GM21528 (cell line): ENCODE measurements around the gene CHRNA4.
"Not testable (repeated sequence)": the region's sequence is repeated elsewhere in the genome, so short reads cannot be mapped to it uniquely, and the experiment has no call there.

ENCODE experiments used
- ATAC-seq: cut with Tn5 transposase; IDR thresholded peaks from one replicate; pipeline ENCODE4 v1.9.1; 2021; ENCODE audit warnings: mild to moderate bottlenecking, moderate library complexity; ENCODE audit not compliant: unreplicated experiment, low FRiP score

CHRNA4 gene

DNA sequence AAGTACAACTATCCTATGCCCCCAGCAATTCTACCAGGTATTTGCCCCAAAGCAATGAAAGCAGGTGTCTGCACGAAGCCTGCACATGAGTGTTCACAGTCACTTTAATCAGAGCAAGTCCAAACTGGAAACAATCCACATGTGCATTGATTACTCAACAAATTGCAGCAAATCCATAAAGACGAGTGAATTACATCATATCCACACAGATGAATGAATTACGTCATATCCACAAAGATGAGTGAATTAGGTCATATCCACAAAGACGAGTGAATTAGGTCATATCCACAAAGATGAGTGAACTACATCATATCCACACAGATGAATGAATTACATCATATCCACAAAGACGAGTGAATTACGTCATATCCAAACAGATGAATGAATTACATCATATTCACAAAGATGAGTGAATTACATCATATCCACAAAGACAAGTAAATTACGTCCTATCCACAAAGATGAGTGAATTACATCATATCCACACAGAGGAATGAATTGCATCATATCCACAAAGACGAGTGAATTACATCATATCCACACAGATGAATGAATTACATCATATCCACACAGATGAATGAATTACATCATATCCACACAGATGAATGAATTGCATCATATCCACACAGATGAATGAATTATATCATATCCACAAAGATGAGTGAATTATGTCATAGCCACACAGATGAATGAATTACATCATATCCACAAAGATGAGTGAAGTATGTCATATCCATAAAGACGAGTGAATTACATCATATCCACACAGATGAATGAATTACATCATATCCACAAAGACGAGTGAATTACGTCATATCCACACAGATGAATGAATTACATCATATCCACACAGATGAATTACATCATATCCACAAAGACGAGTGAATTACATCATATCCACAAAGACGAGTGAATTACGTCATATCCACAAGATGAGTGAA lies 21.7 kb downstream of the CHRNA4 start:
- not testable (repeated sequence) for ATAC-seq

DNA sequence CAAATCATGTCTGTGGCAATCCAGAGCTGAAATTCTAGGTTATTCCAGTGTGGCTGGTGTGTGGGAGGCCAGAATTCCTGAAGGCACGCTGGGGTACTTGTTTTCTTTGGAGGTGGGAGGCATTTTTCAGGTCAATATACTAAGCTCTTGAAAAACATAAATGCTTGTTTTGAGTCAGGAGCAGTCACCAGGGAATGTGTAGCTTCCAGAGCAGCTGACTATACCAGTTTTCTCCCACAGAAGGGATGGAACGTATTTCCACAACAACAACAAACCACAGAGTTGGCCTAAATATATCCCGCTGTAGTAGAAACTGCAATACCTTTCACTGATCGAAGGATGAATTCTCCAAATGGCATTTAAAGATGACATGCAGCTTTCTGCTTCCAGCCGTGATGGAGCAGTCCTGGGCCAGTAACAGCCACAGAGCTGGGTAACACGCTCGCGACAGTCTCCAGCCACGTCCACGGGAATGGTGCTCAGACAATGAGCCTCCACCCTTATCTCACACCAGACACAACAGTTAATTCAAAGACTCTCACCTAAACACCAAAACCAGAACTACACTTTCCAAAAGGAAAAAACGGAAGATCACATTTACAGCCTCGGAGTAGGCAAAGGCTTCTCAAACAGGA lies 23.2 kb downstream of the CHRNA4 start:
- no peak for ATAC-seq

DNA sequence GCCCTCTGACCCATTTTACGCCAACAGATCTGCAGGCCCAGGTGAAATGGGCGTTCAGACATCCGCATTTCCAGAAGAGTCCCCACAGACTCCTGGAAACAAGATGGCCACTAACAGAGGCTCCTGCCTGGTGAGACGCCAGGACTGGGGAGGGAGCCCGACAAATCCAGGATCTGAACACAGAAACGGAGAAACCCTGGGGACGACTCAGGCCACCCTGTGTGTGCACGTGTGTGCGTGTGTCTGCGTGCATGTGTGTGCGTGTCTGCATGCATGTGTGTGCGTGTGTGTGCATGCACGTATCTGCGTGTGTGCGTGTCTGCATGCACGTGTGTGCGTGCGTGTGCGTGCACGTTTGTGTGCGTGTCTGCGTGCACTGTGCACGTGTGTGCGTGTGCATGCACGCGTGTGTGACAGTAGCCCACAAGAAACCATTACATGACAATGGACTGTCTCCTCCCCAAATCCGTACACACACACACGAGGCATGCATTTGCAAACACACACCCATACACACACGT lies 24.9 kb downstream of the CHRNA4 start:
- no peak for ATAC-seq

DNA sequence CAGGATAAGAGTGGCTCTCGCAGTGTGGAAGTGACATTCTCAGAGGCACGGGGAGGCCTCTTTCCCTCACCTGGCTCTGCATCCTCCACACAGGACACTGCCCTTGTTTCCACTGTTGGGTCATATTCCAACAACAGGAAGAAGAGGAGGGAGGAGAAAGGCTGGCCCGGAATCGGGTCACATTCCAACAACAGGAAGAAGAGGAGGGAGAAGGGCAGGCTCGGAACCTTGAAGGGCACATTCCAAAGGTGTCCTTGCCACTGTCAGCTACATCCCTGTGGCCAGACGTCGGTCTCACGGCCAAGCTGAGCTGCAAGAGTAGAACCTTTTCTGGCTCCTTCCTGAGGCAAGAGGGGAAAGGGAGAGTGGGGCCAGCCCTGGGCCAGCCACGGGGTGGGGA lies 25.4 kb downstream of the CHRNA4 start:
- no peak for ATAC-seq

DNA sequence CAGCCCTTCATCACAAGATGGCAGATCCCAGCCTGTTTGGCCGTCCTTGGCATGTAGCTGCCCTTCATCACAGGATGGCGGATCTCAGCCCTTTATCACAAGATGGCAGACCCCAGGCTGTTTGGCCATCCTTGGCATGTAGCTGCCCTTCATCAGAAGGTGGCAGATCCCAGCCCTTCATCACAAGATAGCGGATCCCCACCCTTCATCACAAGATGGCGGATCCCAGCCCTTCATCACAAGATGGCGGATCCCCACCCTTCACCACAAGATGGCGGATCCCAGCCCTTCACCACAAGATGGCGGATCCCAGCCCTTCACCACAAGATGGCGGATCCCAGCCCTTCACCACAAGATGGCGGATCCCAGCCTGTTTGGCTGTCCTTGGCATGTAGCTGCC lies 26.1 kb downstream of the CHRNA4 start:
- not testable (repeated sequence) for ATAC-seq

GRCh38 chr20:63334356-63334755 lies 26.8 kb downstream of the CHRNA4 start:
- no peak for ATAC-seq

- no peak for ATAC-seq
Observed at GRCh38 chr20:63333241-63333836, 27.8 kb downstream of the CHRNA4 start.

DNA sequence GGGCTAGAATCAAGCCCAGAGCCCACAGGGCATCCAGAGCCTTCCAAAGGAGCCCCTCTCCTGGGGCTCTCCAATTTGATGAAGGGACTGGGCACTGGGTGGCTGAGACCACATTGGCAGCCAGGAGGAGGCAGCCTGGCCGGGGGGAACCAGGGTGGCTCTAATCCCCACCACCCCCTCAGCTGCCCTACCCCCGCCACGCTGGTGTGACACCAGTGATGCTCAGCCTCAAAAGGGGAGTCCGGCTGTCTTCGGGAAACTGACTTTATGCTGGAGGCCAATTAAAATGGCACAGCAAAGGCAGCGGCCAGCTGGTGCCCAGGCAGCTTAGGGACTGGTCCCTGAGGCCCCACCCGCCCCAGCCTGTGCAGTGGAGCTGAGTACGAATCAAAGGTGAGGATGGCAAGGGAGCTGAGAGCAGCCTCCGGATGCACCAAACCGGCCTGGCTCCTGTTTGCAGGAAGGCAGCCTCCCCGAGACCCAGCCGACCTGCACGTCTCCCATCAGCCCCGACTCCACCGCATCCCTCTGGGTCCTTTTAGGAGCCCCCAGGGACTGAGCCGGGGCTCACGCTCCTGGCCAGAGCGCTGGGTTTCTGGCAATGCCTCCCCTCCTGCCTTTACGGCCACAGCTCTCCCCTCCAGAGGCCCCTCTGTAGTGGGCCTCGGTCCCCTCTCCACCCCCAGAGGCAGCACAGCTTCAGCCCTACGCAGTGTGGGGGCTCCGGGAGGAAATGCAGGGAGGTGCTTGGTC lies 28.5 kb downstream of the CHRNA4 start:
- ATAC-seq, result no peak

DNA sequence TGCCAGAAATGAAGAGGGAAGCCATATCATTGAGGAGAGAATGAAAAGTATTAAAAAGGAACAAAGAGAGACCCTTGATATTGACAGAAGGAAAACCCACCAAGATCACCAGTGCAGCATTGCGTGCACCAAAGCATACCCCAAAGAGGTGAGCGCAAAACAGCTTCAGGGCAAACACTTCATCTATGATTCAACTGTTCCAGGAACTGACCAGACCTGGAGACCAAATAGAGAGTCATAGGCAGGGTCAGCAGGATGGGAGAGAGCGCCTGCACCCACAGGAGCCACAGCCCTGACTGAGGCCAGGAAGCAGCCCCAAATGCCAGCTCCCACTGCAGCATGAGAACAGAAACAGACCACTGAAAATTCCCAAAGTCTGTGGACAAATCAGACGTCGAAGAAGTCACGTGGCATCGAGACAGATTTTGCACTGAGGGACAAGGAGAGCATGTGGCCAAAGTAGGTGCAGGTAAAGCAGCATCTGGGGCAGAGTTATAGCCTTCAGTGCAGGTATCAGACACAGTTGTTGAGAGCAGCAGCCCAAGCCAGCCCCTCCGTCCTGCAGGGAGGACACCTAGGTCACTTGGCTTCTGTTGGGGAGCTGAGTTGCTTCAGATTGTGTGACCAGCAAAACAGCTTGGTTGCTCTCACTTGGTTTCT lies 29.3 kb downstream of the CHRNA4 start:
- no peak for ATAC-seq

- no peak for ATAC-seq
Observed at GRCh38 chr20:63330940-63331339, 30.2 kb downstream of the CHRNA4 start.

DNA sequence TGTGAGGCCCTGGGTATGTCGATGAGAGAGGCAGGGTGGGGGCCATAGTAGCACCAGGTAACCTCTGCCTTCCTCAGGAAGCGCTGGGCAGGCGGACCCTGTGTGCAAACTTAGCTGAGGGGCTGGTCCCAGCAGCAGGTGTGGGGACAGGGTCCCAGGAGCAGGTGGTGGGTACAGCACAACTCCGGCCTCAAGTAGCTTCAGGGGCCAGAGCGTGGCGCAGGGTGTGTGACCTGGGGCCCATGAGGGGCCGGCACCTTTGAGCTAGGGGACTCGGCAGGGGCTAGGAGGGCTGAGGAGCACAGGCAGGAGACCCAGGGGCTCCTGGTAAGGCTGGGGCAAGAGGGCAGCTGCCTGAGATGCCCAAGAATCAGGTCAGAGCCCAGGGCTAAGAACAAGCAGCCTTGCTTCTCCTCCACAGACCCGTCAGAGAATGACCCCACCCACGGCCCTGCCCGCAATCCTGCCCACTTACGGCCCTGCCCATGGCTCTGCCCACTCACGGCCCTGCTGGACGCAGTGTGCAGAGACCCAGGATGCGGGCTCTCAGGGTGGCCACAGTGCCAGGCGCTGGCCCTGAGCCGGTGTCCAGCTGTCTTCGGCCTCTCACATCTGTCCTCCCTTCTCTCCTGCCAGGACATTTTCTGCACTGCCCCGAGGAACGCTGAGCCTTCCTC lies 30.9 kb downstream of the CHRNA4 start:
- no peak for ATAC-seq

DNA sequence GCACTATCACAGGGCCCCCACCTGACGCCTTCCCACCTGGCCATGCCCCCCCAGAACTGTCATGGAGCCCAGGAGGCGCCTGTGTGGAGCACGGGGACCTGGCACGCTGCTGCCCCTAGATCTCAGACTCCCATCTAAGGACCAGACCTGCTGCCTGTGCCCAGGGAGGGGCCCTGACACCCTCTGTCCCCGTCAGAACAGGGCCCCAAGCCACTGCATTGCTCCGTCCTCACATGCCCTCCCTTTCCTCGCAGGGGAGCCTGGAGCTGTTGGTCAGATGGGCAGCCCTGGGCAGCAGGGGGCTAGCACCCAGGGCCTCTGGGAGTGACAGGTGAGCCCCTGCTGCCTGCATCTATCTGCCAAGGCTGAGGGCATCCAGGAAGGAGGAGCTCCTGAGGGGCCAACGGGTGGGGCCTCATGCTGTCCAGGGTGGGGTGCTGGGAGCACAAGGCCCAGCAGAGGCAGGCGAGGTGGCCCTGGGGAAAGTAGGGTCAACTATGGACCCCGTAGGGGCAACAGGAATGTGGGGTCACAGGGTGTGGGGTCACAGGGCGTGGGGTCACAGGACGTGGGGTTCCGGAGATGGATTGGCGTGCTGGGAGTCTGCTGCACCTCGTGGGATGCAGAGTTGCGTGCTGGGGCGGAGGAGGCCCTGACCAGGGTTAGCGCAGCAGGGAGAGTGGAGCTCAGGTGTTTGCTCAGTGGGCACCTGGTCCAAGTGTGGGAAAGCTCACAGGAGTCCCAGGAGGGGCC lies 31.6 kb downstream of the CHRNA4 start:
- ATAC-seq, result no peak

DNA sequence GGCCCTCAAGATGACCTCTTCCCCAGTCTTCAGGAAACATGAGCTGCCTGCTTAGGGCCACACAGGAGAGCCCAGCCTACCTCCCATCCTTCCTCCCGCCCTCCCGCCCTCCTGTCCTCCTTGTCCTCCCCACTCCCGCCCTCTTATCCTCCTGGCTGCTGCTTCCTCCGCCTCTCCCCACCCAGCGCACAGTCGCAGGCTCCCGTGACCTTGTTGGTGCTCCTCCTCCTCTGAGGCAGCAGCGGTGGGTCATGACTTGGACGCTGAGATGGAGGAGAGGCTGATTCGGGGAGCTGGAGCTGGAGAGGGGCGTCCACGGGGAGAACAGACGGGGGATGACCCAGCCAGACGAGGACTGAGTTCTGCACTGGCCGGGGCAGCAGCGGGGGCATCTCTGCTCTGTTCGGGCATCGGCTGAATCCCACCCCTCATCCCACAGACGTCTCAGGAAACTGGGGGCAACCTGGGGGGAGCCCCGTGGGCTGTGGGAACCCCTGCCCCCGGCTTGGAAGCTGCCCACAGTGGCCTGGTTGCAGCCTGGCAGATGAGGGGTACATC lies 32.4 kb downstream of the CHRNA4 start:
- ATAC-seq, result no peak

DNA sequence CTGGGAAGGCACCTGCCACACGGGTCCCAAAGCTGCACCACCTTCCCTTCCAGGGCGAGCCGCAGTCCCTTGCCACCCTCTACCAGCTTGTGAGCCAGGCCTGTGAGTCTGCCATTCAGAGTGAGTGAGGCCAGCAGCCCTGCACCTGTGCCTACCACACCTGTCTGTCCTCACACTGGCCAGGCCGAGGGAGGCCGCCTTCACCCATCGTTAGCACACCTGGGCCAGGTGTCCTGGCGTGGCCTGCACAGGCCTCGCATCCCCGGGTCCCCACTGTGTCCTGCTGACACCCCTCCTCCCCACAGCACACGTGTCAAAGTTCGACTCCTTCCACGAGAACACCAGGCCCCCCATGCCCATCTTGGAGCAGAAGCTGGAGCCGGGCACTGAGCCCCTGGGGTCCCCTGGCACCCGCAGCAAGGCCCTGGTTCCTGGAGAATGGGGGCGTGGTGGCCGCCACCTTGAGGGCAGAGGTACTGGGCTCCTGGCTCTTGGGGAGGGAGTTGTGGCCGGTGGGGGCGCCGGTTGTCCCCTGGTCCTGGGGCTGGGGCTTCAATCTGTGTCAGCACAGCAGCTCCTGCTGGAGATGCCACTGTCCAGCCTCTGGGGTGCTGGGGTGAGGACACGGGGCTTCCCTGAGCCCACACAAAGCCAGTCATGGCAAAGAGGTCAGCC lies 33.0 kb downstream of the CHRNA4 start:
- no peak for ATAC-seq

DNA sequence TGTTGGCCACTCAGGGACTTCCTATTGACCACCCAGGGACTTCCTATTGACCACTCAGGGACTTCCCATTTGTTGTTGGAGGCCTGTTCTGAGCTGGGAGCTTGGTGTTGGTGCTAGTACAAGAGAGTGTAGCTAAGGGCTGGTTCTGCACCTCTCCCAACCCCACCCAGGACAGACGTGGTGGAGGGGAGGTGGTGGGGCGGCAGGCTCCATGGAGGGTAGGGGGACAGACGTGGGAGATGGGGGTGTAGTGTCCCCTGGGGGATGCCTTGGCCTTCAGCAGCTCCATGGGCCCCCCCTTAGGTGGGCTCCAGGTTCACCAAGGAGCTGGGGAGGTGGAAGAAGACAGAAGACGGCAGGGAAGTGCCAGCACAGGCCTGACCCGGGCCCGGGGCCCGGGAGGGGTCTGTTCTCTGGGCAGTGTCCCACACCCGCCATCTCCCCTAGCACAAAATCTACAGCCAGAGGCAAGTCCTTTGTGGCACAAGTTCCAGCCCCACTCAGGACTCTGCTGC lies 33.9 kb downstream of the CHRNA4 start:
- no peak for ATAC-seq

DNA sequence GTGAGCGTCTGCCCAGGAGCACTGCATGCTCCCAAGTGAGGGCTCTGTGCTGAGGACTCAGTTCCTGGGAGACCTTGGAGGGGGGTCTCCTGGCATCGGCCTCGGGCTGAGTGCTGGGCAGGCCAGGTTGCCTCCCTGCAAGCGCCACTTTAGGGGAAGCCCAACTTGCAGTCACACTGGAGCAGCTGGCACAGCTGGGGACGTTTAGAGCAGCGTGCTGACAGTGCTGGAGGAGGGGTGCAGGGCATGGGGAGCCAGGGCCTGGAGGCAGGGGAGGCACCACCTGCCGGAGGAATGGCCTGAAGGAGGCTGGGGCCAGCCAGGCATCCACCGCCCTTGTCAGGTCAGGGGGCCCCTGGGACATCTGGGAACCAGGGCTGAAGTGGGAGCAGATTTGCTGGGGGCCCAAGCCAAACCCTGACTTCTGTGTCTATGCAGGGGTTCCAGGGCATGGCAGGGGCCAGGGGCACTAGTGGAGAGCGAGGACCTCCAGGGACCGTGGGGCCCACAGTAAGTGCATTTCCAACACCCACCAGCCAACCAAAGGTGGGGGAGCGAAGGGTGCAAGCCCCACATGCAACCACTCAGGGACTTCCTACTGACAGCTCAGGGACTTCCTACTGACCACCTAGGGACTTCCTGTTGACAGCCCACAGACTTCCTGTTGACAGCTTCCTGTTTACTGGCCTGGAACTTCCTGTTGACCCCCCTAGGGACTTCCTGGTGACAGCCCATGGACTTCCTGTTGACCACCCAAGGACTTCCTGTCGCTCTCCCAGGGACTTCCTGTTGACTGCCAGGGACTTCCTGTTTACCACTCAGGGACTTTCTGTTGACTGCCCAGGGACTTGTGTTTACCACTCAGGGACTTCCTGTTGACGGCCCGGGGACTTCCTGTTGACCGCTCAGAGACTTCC lies 34.6 kb downstream of the CHRNA4 start:
- ATAC-seq, result no peak
